ENCODE data around the gene CCDC169. TPM values are rescaled to one million over a fixed set of nuclear protein-coding genes. Genes with fewer than 3 reads are reported as not detected.

Gene CCDC169
- total and polyA plus RNA-seq, 2 of the 13 experiments (the other 11 are each of a cell fraction or from before 2014, with no cell fraction given), result 0.25 to 0.33 TPM

DNA sequence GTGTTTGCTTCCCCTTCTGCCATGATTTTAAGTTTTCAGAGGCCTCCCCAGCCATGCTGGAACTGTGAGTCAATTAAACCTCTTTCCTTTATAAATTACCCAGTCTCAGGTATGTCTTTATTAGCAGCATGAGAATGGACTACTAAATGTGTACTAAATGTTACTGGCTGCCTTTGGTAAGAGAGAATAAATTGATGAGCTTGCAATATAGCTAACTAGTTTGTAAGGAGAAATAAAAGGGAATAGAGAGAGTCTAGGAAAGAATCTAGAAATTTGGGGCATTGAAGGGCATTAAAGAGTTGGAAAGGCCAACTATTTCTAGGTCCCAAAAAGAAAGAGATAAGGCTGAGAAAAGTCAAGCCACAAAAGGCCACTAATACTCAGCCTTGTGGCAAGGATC, 77.7 kb downstream of the CCDC169 start:
- no peak for FAIRE-seq
- CTCF ChIA-PET (ENCODE audit: low intra/inter-chr PET ratio, low total read pairs), result no interaction called here
- H3K9me3 ChIP-seq (ENCODE audit: low read length), result peaks cover 9% of the 10 kb centered on the region; the same call in 1 of the 2 replicates
- TF ChIP-seq, protein P1, sequence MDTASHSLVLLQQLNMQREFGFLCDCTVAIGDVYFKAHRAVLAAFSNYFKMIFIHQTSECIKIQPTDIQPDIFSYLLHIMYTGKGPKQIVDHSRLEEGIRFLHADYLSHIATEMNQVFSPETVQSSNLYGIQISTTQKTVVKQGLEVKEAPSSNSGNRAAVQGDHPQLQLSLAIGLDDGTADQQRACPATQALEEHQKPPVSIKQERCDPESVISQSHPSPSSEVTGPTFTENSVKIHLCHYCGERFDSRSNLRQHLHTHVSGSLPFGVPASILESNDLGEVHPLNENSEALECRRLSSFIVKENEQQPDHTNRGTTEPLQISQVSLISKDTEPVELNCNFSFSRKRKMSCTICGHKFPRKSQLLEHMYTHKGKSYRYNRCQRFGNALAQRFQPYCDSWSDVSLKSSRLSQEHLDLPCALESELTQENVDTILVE (CRISPR knock-in tag; IDR thresholded peaks at IDR 0.05), result no peak
- TF ChIP-seq RFXANK (CRISPR knock-in tag; IDR thresholded peaks at IDR 0.05) (no peak), MAFK (conservative IDR thresholded peaks at IDR 0.05 in 1 of 2, IDR thresholded peaks at IDR 0.05 in 1 of 2; ENCODE audit: low read length in 2 of 2) (peak; percentile 77 to 91), MAFF (IDR thresholded peaks at IDR 0.05; ENCODE audit: low read depth, low read length) (peak; percentile 87)
- no peak overlapping the region for H3K4me2 ChIP-seq (ENCODE audit: low read depth, low read length)
- H3K27ac ChIP-seq (ENCODE audit: extremely low read length, insufficient read depth, low read length), result no peak overlapping the region
- no peak overlapping the region for H2AFZ ChIP-seq (ENCODE audit: low read length)
- no peaks in the 10 kb centered on the region for H3K79me2 ChIP-seq (ENCODE audit: insufficient read depth, low read length)
- H3K4me1 ChIP-seq (ENCODE audit: insufficient read depth, low read length), result no peaks in the 10 kb centered on the region
- no peak for DNase-seq (ENCODE audit: low spot score)
- no peaks in the 10 kb centered on the region for H3K36me3 ChIP-seq (replicated peaks in 1 of 2; ENCODE audit: control insufficient read depth in 1 of 2, insufficient read depth in 2 of 2, low read length in 2 of 2)
- peaks cover 0 to 3% of the 10 kb centered on the region in 2 experiments; a peak in 1 of 5 replicates for H3K27me3 ChIP-seq (ENCODE audit: control insufficient read depth in 1 of 2, insufficient read depth in 2 of 2, low read length in 2 of 2)
- no peak for ATAC-seq
- no peak overlapping the region for H3K9ac ChIP-seq (ENCODE audit: insufficient read depth, low read depth, low read length)
- BruUV-seq (replicated peaks), result no TSS peak
- no peak overlapping the region for H3K4me3 ChIP-seq (replicated peaks in 1 of 3; ENCODE audit: insufficient read depth in 1 of 3, low read depth in 2 of 3, low read length in 3 of 3)
- in situ Hi-C loops (cut with HindIII; ENCODE audit: extremely low pct_ligation_motif_present, low pct_unique_long_range_greater_than_20kb) (no loop called here), intact Hi-C loops (cut with micrococcal nuclease; ENCODE audit: unreplicated experiment) (no loop called here)
- POLR2A ChIA-PET, result no interaction called here
- no peaks in the 10 kb centered on the region for H4K20me1 ChIP-seq (ENCODE audit: insufficient read depth, low read length)

DNA sequence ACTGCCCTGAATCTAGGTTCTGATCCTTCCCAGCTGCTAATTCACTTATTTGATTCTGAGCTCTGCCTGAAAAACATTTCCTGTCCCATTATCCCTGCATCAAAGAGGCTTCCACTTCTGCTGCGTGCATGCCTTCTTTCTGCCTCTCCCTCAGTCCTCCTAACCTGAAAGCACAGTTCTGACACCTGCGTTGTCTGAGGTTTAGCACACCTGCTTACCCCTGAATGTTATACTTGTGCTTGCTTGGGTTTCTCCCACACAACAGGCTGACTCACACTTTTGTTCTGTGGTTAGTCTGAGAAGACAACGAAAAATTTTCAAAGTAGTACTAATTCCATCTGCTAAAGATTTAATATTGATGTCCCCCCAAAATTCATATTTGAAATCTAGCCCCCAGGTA, 80.2 kb downstream of the CCDC169 start:
- Histone ChIP-seq H3K27ac (ENCODE audit: extremely low read length, insufficient read depth, low read length) (no peak overlapping the region), H3K79me2 (ENCODE audit: insufficient read depth, low read length) (no peaks in the 10 kb centered on the region), H3K4me3 (replicated peaks in 1 of 3; ENCODE audit: insufficient read depth in 1 of 3, low read depth in 2 of 3, low read length in 3 of 3) (no peak overlapping the region), H3K27me3 (ENCODE audit: control insufficient read depth in 1 of 2, insufficient read depth in 2 of 2, low read length in 2 of 2) (peaks cover 0 to 13% of the 10 kb centered on the region in 2 experiments; a peak in 2 of 5 replicates), H4K20me1 (ENCODE audit: insufficient read depth, low read length) (no peaks in the 10 kb centered on the region), H3K9ac (ENCODE audit: insufficient read depth, low read depth, low read length) (no peak overlapping the region), H3K36me3 (replicated peaks in 1 of 2; ENCODE audit: control insufficient read depth in 1 of 2, insufficient read depth in 2 of 2, low read length in 2 of 2) (no peaks in the 10 kb centered on the region), H3K9me3 (ENCODE audit: low read length) (no peaks in the 10 kb centered on the region), H3K4me1 (ENCODE audit: insufficient read depth, low read length) (no peaks in the 10 kb centered on the region), H3K4me2 (ENCODE audit: low read depth, low read length) (no peak overlapping the region), H2AFZ (ENCODE audit: low read length) (no peak overlapping the region)
- intact Hi-C loops (cut with micrococcal nuclease; ENCODE audit: unreplicated experiment) (no loop called here), in situ Hi-C loops (cut with HindIII; ENCODE audit: extremely low pct_ligation_motif_present, low pct_unique_long_range_greater_than_20kb) (no loop called here)
- TF ChIP-seq POGK (CRISPR knock-in tag; conservative IDR thresholded peaks at IDR 0.05) (no peak), ZMAT3 (CRISPR knock-in tag; conservative IDR thresholded peaks at IDR 0.05) (no peak), ZNF883 (CRISPR knock-in tag; IDR thresholded peaks at IDR 0.05; ENCODE audit: not compliant biosample characterization) (no peak), ZNF609 (CRISPR knock-in tag; IDR thresholded peaks at IDR 0.05; ENCODE audit: borderline replicate concordance) (no peak), NCOR1 (IDR thresholded peaks at IDR 0.05; ENCODE audit: borderline replicate concordance, low read length) (no peak), ZNF563 (CRISPR knock-in tag; IDR thresholded peaks at IDR 0.05) (no peak), ZFP82 (CRISPR knock-in tag; IDR thresholded peaks at IDR 0.05; ENCODE audit: borderline replicate concordance) (no peak), NAIF1 (CRISPR knock-in tag; IDR thresholded peaks at IDR 0.05; ENCODE audit: borderline replicate concordance) (no peak)
- ChIA-PET CTCF (ENCODE audit: low intra/inter-chr PET ratio, low total read pairs) (no interaction called here), POLR2A (no interaction called here)
- ATAC-seq (no peak), FAIRE-seq (no peak), DNase-seq (ENCODE audit: low spot score) (no peak)
- 0% methylated on average over 3 of the region's 3 CpGs for WGBS (ENCODE audit: low lambda C conversion rate)
- BruUV-seq (replicated peaks), result no TSS peak
